Measurements from ENCODE around the gene NUDT1.

NUDT1 gene

GRCh38 chr7:2271273-2272026 is 29.4 kb downstream of the NUDT1 start:
- DNase-seq = no peak

- DNase-seq = no peak
Observed at GRCh38 chr7:2272031-2272430, 30.0 kb downstream of the NUDT1 start.

GRCh38 chr7:2273866-2274265 is 31.8 kb downstream of the NUDT1 start:
- DNase-seq = no peak

- no peak for DNase-seq
Observed at GRCh38 chr7:2274666-2275065, 32.6 kb downstream of the NUDT1 start.

- DNase-seq = no peak
Observed at GRCh38 chr7:2275101-2275500, 33.1 kb downstream of the NUDT1 start.

- no peak for DNase-seq
Observed at GRCh38 chr7:2276107-2276506, 34.1 kb downstream of the NUDT1 start.

GRCh38 chr7:2278026-2278425 is 36.0 kb downstream of the NUDT1 start:
- no peak for DNase-seq

- no peak for DNase-seq
Observed at GRCh38 chr7:2279896-2280295, 37.9 kb downstream of the NUDT1 start.

GRCh38 chr7:2280424-2280823 is 38.4 kb downstream of the NUDT1 start:
- no peak for DNase-seq

GRCh38 chr7:2281541-2281940 is 39.5 kb downstream of the NUDT1 start:
- DNase-seq = no peak

GRCh38 chr7:2282185-2282751 is 40.2 kb downstream of the NUDT1 start:
- DNase-seq = no peak

- no peak for DNase-seq
Observed at GRCh38 chr7:2283074-2283473, 41.0 kb downstream of the NUDT1 start.

- DNase-seq = no peak
Observed at GRCh38 chr7:2287745-2288144, 45.7 kb downstream of the NUDT1 start.

GRCh38 chr7:2288503-2288902 is 46.5 kb downstream of the NUDT1 start:
- no peak for DNase-seq

- no peak for DNase-seq
Observed at GRCh38 chr7:2289111-2289586, 47.1 kb downstream of the NUDT1 start.

GRCh38 chr7:2289621-2290020 is 47.6 kb downstream of the NUDT1 start:
- DNase-seq = no peak

GRCh38 chr7:2290877-2291276 is 48.9 kb downstream of the NUDT1 start:
- no peak for DNase-seq

GRCh38 chr7:2295936-2296620 is 54.1 kb downstream of the NUDT1 start:
- no peak for DNase-seq

GRCh38 chr7:2296832-2297231 is 54.8 kb downstream of the NUDT1 start:
- no peak for DNase-seq

GRCh38 chr7:2299131-2299829 is 57.3 kb downstream of the NUDT1 start:
- DNase-seq = no peak

- DNase-seq = no peak
Observed at GRCh38 chr7:2299870-2300512, 58.0 kb downstream of the NUDT1 start.
